GM10266 (cell line): Measurements from ENCODE around the gene SYNC.
"Not testable (repeated sequence)": the region's sequence is repeated elsewhere in the genome, so short reads cannot be mapped to it uniquely, and the experiment has no call there.

Experiments used
- DNase-seq: peaks from one replicate; pipeline ENCODE4 v3.0.0; 2012; ENCODE audit errors: extremely low spot score
- TF ChIP-seq, protein P1 (sequence below): IDR thresholded peaks from 2 replicates; pipeline ENCODE4 v1.5.1; 2012; ENCODE audit warnings: mild to moderate bottlenecking, low read depth; ENCODE audit not compliant: control insufficient read depth, insufficient read depth; ENCODE audit errors: missing control alignments

Gene SYNC

DNA sequence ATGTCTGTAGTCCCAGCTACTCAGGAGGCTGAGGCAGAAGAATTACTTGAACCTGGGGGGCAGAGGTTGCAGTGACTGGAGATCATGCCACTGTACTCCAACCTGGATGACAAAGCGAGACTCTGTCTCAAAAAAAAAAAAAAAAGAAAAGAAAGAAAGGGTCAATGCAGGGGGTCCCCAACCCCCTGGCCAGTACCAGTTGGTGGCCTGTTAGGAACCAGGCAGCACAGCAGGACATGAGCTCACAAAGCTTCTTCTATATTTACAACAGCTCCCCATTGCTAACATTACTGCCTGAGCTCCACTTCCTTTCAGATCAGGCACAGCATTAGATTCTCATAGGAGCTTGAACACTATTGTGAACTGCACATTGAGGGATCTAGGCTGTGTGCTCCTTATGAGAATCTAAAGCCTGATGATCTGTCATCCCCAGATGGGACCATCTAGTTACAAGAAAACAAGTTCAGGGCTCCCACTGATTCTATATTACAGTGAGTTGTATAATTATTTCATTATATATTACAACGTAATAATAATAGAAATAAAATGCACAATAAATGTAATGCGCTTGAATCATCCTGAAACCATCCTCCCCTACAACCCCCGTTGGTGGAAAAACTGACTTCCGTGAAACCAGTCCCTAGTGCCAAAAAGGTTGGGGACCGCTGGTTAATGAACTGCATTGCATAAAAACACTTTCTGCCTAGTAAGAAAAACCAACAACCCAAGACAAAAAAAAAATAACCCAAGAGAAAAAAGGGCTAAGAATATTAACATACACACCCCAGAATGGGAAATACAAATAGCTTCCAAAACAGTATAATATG lies 55.0 kb downstream of the SYNC start:
- DNase-seq = no peak
- TF ChIP-seq, protein P1, sequence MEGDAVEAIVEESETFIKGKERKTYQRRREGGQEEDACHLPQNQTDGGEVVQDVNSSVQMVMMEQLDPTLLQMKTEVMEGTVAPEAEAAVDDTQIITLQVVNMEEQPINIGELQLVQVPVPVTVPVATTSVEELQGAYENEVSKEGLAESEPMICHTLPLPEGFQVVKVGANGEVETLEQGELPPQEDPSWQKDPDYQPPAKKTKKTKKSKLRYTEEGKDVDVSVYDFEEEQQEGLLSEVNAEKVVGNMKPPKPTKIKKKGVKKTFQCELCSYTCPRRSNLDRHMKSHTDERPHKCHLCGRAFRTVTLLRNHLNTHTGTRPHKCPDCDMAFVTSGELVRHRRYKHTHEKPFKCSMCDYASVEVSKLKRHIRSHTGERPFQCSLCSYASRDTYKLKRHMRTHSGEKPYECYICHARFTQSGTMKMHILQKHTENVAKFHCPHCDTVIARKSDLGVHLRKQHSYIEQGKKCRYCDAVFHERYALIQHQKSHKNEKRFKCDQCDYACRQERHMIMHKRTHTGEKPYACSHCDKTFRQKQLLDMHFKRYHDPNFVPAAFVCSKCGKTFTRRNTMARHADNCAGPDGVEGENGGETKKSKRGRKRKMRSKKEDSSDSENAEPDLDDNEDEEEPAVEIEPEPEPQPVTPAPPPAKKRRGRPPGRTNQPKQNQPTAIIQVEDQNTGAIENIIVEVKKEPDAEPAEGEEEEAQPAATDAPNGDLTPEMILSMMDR = no peak

GRCh38 chr1:32644426-32644825 lies 58.1 kb downstream of the SYNC start:
- TF ChIP-seq, protein P1 = no peak
- DNase-seq = no peak

GRCh38 chr1:32642292-32642827 lies 60.2 kb downstream of the SYNC start:
- not testable (repeated sequence) for DNase-seq

DNA sequence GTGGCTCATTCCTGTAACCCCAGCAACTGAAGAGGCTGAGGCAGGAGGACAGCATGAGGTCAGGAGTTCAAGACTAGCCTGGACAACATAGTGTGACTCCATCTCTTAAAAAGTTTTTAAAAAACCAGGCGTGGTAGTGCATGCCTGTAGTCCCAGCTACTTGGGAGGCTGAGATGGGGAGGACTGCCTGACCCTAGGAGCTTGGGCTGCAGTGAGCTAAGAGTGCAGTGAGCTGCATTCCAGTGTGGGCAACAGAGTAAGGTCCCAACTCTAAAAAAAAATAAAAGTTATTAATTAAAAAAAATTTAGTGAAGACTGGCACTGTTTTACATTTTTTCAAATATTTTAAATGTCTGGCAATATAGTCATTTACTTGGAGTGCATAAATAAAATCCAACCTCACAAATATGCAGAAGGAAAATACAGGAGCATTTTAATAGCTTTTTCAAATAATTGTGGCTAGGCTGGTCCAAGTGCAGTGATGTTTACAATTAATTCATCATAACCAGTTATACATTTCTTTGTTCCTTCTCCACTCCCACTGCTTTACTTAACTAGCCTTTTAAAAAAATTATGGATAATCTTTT lies 63.0 kb downstream of the SYNC start:
- TF ChIP-seq, protein P1 = no peak
- no peak for DNase-seq

DNA sequence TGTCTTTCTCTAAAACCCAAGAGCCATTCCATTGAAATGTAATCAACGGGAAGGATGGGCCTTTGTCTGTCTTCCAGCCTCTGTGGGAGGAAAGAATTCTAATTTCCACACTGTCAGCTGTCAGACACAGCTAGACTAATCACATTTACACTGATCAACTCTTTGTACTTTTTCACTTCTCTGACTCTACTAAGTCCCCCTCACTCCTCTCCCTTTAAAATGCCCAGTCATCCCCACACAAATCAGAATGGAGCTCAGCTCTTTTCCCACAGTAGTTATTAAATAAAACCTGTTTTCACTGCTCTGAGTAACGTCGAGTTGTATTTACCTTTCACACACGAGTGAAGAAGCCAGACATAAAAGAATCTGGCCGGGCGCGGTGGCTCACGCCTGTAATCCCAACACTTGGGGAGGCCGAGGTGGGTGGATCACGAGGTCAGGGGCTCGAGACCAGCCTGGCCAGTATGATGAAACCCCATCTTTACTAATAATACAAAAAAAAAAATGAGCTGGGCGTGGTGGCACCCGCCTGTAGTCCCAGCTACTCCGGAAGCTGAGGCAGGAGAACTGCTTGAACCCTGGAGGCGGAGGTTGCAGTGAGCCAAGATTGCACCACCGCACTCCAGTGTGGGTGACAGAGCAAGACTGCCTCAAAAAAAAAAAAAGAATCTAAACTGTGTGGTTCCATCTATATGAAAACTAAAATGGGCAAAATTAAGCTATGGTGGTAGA lies 65.5 kb downstream of the SYNC start:
- no peak for DNase-seq
- TF ChIP-seq, protein P1 = no peak

DNA sequence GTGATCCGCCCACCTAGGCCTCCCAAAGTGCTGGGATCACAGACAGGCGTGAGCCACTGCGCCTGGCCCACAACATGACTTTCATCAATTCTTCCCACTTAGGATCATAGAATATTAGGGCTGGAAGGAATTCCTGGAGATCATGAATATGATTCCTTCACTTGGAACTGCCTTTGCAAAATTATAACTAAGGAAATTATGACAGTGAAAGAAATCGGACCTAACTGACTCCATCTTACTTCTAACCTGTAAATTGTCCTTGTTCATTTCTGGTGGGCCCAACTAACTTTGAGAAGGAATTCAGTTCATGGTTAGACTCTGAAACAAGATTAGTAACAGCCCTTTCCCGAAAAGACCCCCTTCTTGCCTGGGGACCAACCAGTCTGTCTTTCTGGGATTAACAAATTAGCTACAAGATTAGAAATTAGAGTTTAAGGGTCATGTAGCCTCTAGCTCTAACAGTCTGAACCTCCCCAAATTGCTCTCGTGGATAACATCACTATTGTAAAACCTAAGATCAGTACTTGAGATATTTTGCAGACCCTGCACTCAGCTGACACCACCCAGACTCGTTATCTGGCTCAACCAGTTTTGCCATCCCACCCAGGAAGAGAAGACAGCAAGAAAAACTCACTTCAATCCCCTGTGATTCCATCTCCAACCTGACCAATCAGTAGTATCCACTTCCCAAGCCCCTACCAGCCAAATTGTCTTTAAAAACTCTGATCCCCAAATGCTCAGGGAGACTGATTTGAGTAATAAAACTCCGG lies 66.9 kb downstream of the SYNC start:
- TF ChIP-seq, protein P1 = no peak
- DNase-seq = no peak

- no peak for DNase-seq
Measured at GRCh38 chr1:32632829-32633228, 69.7 kb downstream of the SYNC start.

DNA sequence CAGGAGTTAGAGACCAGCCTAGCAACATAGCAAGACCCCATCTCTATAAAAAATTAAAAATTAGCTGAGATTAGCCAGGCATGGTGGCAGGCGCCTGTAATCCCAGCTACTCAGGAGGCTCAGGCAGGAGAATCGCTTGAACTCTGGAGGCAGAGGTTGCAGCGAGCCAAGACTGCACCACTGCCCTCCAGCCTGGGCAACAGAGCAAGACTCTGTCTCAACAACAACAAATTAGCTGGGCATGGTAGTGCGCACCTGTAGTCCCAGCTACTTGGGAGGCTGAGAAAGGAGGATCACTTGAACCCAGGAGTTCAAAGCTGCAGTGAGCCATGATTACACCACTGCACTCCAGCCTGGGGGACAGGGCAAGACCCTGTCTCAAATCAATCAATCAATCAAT lies 72.4 kb downstream of the SYNC start:
- not testable (repeated sequence) for DNase-seq

More at GRCh38 chr1:32632829-32633228, 69.7 kb downstream of the SYNC start:
- TF ChIP-seq, protein P1 = no peak
